Adrenal gland (tissue), 5 donors: ENCODE results near the gene BRD1.

ENCODE experiments used
- CTCF ChIP-seq, 6 experiments: fragments of 450-650 bp in 4 of 6; fragments of 200-600 bp in 2 of 6; sonication (generic) in 1 of 6; IDR thresholded peaks; 1 replicate in 5 of 6; 2 replicates in 1 of 6; pipeline versions ENCODE4 v1.5.1 to v1.8.0; 2016 to 2021; ENCODE audit warnings: antibody characterized with exemption in 6 of 6, mild to moderate bottlenecking in 2 of 6, moderate library complexity in 1 of 6
- POLR2A ChIP-seq, 2 donors: fragments of 450-650 bp; IDR thresholded peaks; one replicate each; pipeline ENCODE4 v1.6.1; 2017; ENCODE audit warnings: antibody characterized with exemption in 2 of 2, mild to moderate bottlenecking in 2 of 2, moderate library complexity in 1 of 2
- donor health status: DM: no; HTN: no; CAD: no.

- TF ChIP-seq CTCF (IDR thresholded peaks at IDR 0.05) (no peak), POLR2A (IDR thresholded peaks at IDR 0.05) (no peak)
These were observed 16.5 kb downstream of the BRD1 start for GRCh38 chr22:49811020-49811791.
